Liver (tissue), 9 donors: ENCODE data around the gene NCOA4. TPM values are rescaled to one million over a fixed set of nuclear protein-coding genes. Genes with fewer than 3 reads are reported as not detected.

Experiments used
- DNase-seq: peaks from one replicate; pipeline ENCODE4 v3.0.0-alpha.2; 2017; ENCODE audit warnings: low spot score
- H3K27ac ChIP-seq, 2 donors: one replicate each; pipeline ENCODE4 v1.7.0; 2013; ENCODE audit warnings: inconsistent platforms in 2 of 2, low read length in 2 of 2, control low read depth in 1 of 2, low read depth in 1 of 2, mild to moderate bottlenecking in 1 of 2
- H3K27me3 ChIP-seq, 4 donors: one replicate each; pipeline versions ENCODE4 v1.6.1 to v1.7.0; 2013; ENCODE audit warnings: low read length in 3 of 4, inconsistent platforms in 1 of 4, mild to moderate bottlenecking in 1 of 4, moderate library complexity in 1 of 4; ENCODE audit not compliant: control insufficient read depth in 4 of 4, insufficient read depth in 4 of 4
- H3K36me3 ChIP-seq, 4 donors: one replicate each; pipeline versions ENCODE4 v1.6.1 to v1.7.0; 2013; ENCODE audit warnings: low read length in 3 of 4, mild to moderate bottlenecking in 3 of 4, low read depth in 1 of 4, moderate library complexity in 1 of 4; ENCODE audit not compliant: control insufficient read depth in 4 of 4, insufficient read depth in 3 of 4
- H3K4me1 ChIP-seq, 4 donors: one replicate each; pipeline versions ENCODE4 v1.6.1 to v1.7.0; 2013; ENCODE audit warnings: low read length in 3 of 4, mild to moderate bottlenecking in 3 of 4, moderate library complexity in 1 of 4; ENCODE audit not compliant: control insufficient read depth in 4 of 4, insufficient read depth in 4 of 4
- H3K4me3 ChIP-seq, 3 donors: one replicate each; pipeline versions ENCODE4 v1.6.1 to v1.7.0; 2013; ENCODE audit warnings: low read length in 3 of 3, control low read depth in 1 of 3, low read depth in 1 of 3, mild to moderate bottlenecking in 1 of 3
- H3K9ac ChIP-seq, 2 donors: one replicate each; pipeline ENCODE4 v1.7.0; 2013; ENCODE audit warnings: low read length in 2 of 2, mild to moderate bottlenecking in 2 of 2, moderate library complexity in 2 of 2, control low read depth in 1 of 2, low read depth in 1 of 2
- H3K9me3 ChIP-seq, 4 donors: one replicate each; pipeline versions ENCODE4 v1.6.1 to v1.7.0; 2013; ENCODE audit warnings: low read length in 3 of 4; ENCODE audit not compliant: control insufficient read depth in 4 of 4
- ATF3 ChIP-seq: IDR thresholded peaks from 2 replicates; pipeline ENCODE4 v1.6.1; 2016; ENCODE audit warnings: antibody characterized with exemption
- CTCF ChIP-seq: fragments of 150-350 bp; IDR thresholded peaks from 2 replicates; pipeline ENCODE4 v1.5.1; 2017; ENCODE audit warnings: improper control_type of control experiment, low read depth, low read length; ENCODE audit not compliant: missing input control
- EGR1 ChIP-seq, 2 donors: IDR thresholded peaks; 2 replicates each; pipeline ENCODE4 v1.6.1; 2016 to 2018; ENCODE audit warnings: antibody characterized with exemption in 2 of 2, low read depth in 2 of 2
- FOXA1 ChIP-seq: IDR thresholded peaks from 2 replicates; pipeline ENCODE4 v1.6.1; 2016; ENCODE audit warnings: antibody characterized with exemption
- FOXA2 ChIP-seq: IDR thresholded peaks from 2 replicates; pipeline ENCODE4 v1.6.1; 2016; ENCODE audit warnings: antibody characterized with exemption
- GABPA ChIP-seq, 2 donors: IDR thresholded peaks in 1 of 2; conservative IDR thresholded peaks in 1 of 2; 2 replicates each; pipeline ENCODE4 v1.6.1; 2016; ENCODE audit warnings: antibody characterized with exemption in 2 of 2, mild to moderate bottlenecking in 1 of 2, moderate library complexity in 1 of 2
- HNF4A ChIP-seq, 2 donors: conservative IDR thresholded peaks; 2 replicates each; pipeline ENCODE4 v1.6.1; 2016; ENCODE audit warnings: antibody characterized with exemption in 2 of 2, mild to moderate bottlenecking in 2 of 2
- HNF4G ChIP-seq: IDR thresholded peaks from 2 replicates; pipeline ENCODE4 v1.6.1; 2016; ENCODE audit warnings: antibody characterized with exemption
- JUND ChIP-seq, 2 donors: IDR thresholded peaks; 2 replicates each; pipeline ENCODE4 v1.6.1; 2016; ENCODE audit warnings: antibody characterized with exemption in 2 of 2
- MAX ChIP-seq: IDR thresholded peaks from 2 replicates; pipeline ENCODE4 v1.6.1; 2016; ENCODE audit warnings: antibody characterized with exemption
- NR2F2 ChIP-seq: IDR thresholded peaks from 2 replicates; pipeline ENCODE4 v1.6.1; 2016; ENCODE audit warnings: antibody characterized with exemption
- RAD21 ChIP-seq, 2 donors: IDR thresholded peaks; 2 replicates each; pipeline ENCODE4 v1.6.1; 2016; ENCODE audit warnings: antibody characterized with exemption in 2 of 2, mild to moderate bottlenecking in 2 of 2
- REST ChIP-seq: IDR thresholded peaks from 2 replicates; pipeline ENCODE4 v1.6.1; 2016; ENCODE audit warnings: antibody characterized with exemption, mild to moderate bottlenecking
- RXRA ChIP-seq, 2 donors: IDR thresholded peaks; 2 replicates each; pipeline ENCODE4 v1.6.1; 2017 to 2018; ENCODE audit warnings: antibody characterized with exemption in 2 of 2, mild to moderate bottlenecking in 1 of 2
- SP1 ChIP-seq: IDR thresholded peaks from 2 replicates; pipeline ENCODE4 v1.6.1; 2018; ENCODE audit warnings: antibody characterized with exemption, mild to moderate bottlenecking
- TAF1 ChIP-seq: conservative IDR thresholded peaks from 2 replicates; pipeline ENCODE4 v1.6.1; 2016; ENCODE audit warnings: antibody characterized with exemption, mild to moderate bottlenecking
- YY1 ChIP-seq: IDR thresholded peaks from 2 replicates; pipeline ENCODE4 v1.6.1; 2016; ENCODE audit warnings: antibody characterized with exemption, mild to moderate bottlenecking
- ZBTB33 ChIP-seq: IDR thresholded peaks from 2 replicates; pipeline ENCODE4 v1.6.1; 2016; ENCODE audit warnings: antibody characterized with exemption
- WGBS: extraction: QIAGEN DNeasy Blood & Tissue Kit; methylation state at CpG from one replicate; pipeline ENCODE4 v1.1.7; 2013; 5-methylcytosine and 5-hydroxymethylcytosine counted together
- polyA plus RNA-seq, 2 donors: library from polyadenylated mRNA; stranded (reverse) in 1 of 2; unstranded in 1 of 2; fragments of 200-250 nt in 1 of 2; fragments of >200 nt in 1 of 2; fragmentation: Nextera tagmentation in 1 of 2; extraction: Ambion mirVana in 1 of 2; gene quantifications; one replicate each; pipeline versions ENCODE4 v1.2.1 to v1.2.3, GENCODE V29; 2013 to 2015
- total RNA-seq, 2 donors: library from RNA; depleted of rRNA; stranded (reverse); fragments of >200 nt; gene quantifications; one replicate each; pipeline ENCODE4 v1.2.3, GENCODE V29; 2014
- donor health status: healthy.
- donor health status: healthy.
- donor health status: healthy.
- donor health status: healthy.
- donor health status: healthy.

Gene NCOA4
- total and polyA plus RNA-seq, 4 donors: 71.9 to 746 (median 168) TPM

GRCh38 chr10:46070749-46071148, 40.3 kb upstream of the NCOA4 start:
- no peak for DNase-seq
- H3K4me1 ChIP-seq: no peaks in the 10 kb centered on the region
- H3K27me3 ChIP-seq: no peaks in the 10 kb centered on the region
- H3K27ac ChIP-seq: no peak overlapping the region
- H3K9me3 ChIP-seq: no peaks in the 10 kb centered on the region
- TF ChIP-seq SP1 (no peak), MAX (no peak), FOXA1 (no peak), YY1 (no peak), RAD21 (IDR thresholded peaks at IDR 0.05) (no peak), JUND (IDR thresholded peaks at IDR 0.05) (no peak), HNF4G (no peak), ZBTB33 (no peak), EGR1 (IDR thresholded peaks at IDR 0.05; ENCODE audit: low read depth in 2 of 2) (no peak), GABPA (IDR thresholded peaks at IDR 0.05 in 1 of 2, conservative IDR thresholded peaks at IDR 0.05 in 1 of 2) (no peak), FOXA2 (no peak), NR2F2 (no peak), ATF3 (no peak), REST (no peak), HNF4A (conservative IDR thresholded peaks at IDR 0.05) (no peak), CTCF (no peak), RXRA (IDR thresholded peaks at IDR 0.05) (no peak), TAF1 (no peak)
- no peaks in the 10 kb centered on the region for H3K36me3 ChIP-seq
- 56% methylated on average over 6 of the region's 6 CpGs for WGBS
- H3K4me3 ChIP-seq: no peak overlapping the region
- no peak overlapping the region for H3K9ac ChIP-seq
